Suppressor macrophage treated with lipopolysaccharide for 1 hour (primary cell): ENCODE data around the gene MOGAT1.
"Not testable (repeated sequence)": the region's sequence is repeated elsewhere in the genome, so short reads cannot be mapped to it uniquely, and the experiment has no call there.

Source experiments
- DNase-seq, 3 donors: peaks; one replicate each; pipeline ENCODE4 v3.0.0-alpha.2; 2020 to 2022

The MOGAT1 gene

GRCh38 chr2:222670191-222671038 lies 1.0 kb upstream of the MOGAT1 start:
- no peak for DNase-seq

GRCh38 chr2:222672068-222672401 lies 577 bp downstream of the MOGAT1 start:
- DNase-seq: no peak

- no peak for DNase-seq
These were observed 1.8 kb downstream of the MOGAT1 start for GRCh38 chr2:222673273-222673672.

GRCh38 chr2:222673883-222674282 lies 2.4 kb downstream of the MOGAT1 start:
- peak in 2 of 3 donors; percentile 27 to 30 for DNase-seq

- peak in 2 of 3 donors; percentile 37 to 47 for DNase-seq
These were observed 6.5 kb downstream of the MOGAT1 start for GRCh38 chr2:222677981-222678380.

GRCh38 chr2:222683805-222684204 lies 12.3 kb downstream of the MOGAT1 start:
- no peak for DNase-seq

GRCh38 chr2:222686086-222686750 lies 14.8 kb downstream of the MOGAT1 start:
- no peak for DNase-seq

- DNase-seq: peak in 2 of 3 donors; percentile 68 to 71
These were observed 17.5 kb downstream of the MOGAT1 start for GRCh38 chr2:222688917-222689316.

GRCh38 chr2:222689322-222689721 lies 17.9 kb downstream of the MOGAT1 start:
- DNase-seq: no peak

- DNase-seq: peak; percentile 88 to 93 (median 93)
These were observed 19.2 kb downstream of the MOGAT1 start for GRCh38 chr2:222690564-222691200.

- not testable (repeated sequence) for DNase-seq
These were observed 22.0 kb downstream of the MOGAT1 start for GRCh38 chr2:222693413-222693812.

GRCh38 chr2:222693837-222694236 lies 22.4 kb downstream of the MOGAT1 start:
- peak; percentile 47 to 60 (median 47) for DNase-seq

GRCh38 chr2:222698276-222698675 lies 26.8 kb downstream of the MOGAT1 start:
- no peak for DNase-seq

GRCh38 chr2:222701233-222701632 lies 29.8 kb downstream of the MOGAT1 start:
- DNase-seq: no peak

GRCh38 chr2:222701721-222702131 lies 30.3 kb downstream of the MOGAT1 start:
- DNase-seq: no peak

GRCh38 chr2:222703091-222703490 lies 31.6 kb downstream of the MOGAT1 start:
- DNase-seq: no peak

GRCh38 chr2:222703886-222704285 lies 32.4 kb downstream of the MOGAT1 start:
- no peak for DNase-seq

- no peak for DNase-seq
These were observed 35.2 kb downstream of the MOGAT1 start for GRCh38 chr2:222706616-222707015.

- peak in 1 of 3 donors; percentile 56 for DNase-seq
These were observed 35.7 kb downstream of the MOGAT1 start for GRCh38 chr2:222707102-222707688.

GRCh38 chr2:222707689-222708273 lies 36.3 kb downstream of the MOGAT1 start:
- DNase-seq: peak; percentile 79 to 95 (median 90)

- DNase-seq: peak; percentile 88 to 94 (median 90)
These were observed 36.8 kb downstream of the MOGAT1 start for GRCh38 chr2:222708274-222708710.

GRCh38 chr2:222709191-222709891 lies 37.9 kb downstream of the MOGAT1 start:
- peak; percentile 95 to 99 (median 95) for DNase-seq
